CD14-positive monocyte (primary cell): ENCODE measurements around the gene NLRP7. TPM values are rescaled to one million over a fixed set of nuclear protein-coding genes. Genes with fewer than 3 reads are reported as not detected.
"Not testable (repeated sequence)": the region's sequence is repeated elsewhere in the genome, so short reads cannot be mapped to it uniquely, and the experiment has no call there.

Source experiments
- DNase-seq, 3 donors: peaks; one replicate each; pipeline ENCODE4 v3.0.0-alpha.2; 2011 to 2022
- H2AFZ ChIP-seq: 2 replicates; pipeline ENCODE4 v1.6.0; 2012; ENCODE audit warnings: mild to moderate bottlenecking, low read depth, low read length, inconsistent platforms; ENCODE audit not compliant: insufficient read depth, poor library complexity, severe bottlenecking
- H3K27ac ChIP-seq, 2 donors: 1 replicate in 1 of 2; 2 replicates in 1 of 2; pipeline ENCODE4 v1.5.1; 2012 to 2013; ENCODE audit warnings: low read length in 2 of 2, control low read depth in 1 of 2, inconsistent platforms in 1 of 2, low read depth in 1 of 2, mild to moderate bottlenecking in 1 of 2
- H3K27me3 ChIP-seq, 2 donors: one replicate each; pipeline versions ENCODE4 v1.6.0 to v1.6.1; 2011 to 2013; ENCODE audit warnings: low read length in 2 of 2; ENCODE audit not compliant: control insufficient read depth in 2 of 2, insufficient read depth in 2 of 2
- H3K36me3 ChIP-seq, 2 donors: replicated peaks in 1 of 2; 1 replicate in 1 of 2; 2 replicates in 1 of 2; pipeline versions ENCODE4 v1.5.1 to v1.6.1; 2012 to 2013; ENCODE audit warnings: low read length in 2 of 2, control low read depth in 1 of 2, inconsistent platforms in 1 of 2, mild to moderate bottlenecking in 1 of 2; ENCODE audit not compliant: insufficient read depth in 2 of 2, control insufficient read depth in 1 of 2
- H3K4me1 ChIP-seq, 2 donors: 1 replicate in 1 of 2; 2 replicates in 1 of 2; pipeline versions ENCODE4 v1.5.1 to v1.6.1; 2012 to 2013; ENCODE audit warnings: low read length in 2 of 2, control low read depth in 1 of 2, inconsistent platforms in 1 of 2, mild to moderate bottlenecking in 1 of 2, moderate library complexity in 1 of 2; ENCODE audit not compliant: insufficient read depth in 2 of 2, control insufficient read depth in 1 of 2
- H3K4me2 ChIP-seq: replicated peaks from 2 replicates; pipeline ENCODE3; 2012; ENCODE audit warnings: low read length, moderate library complexity, mild to moderate bottlenecking; ENCODE audit not compliant: poor library complexity, severe bottlenecking; ENCODE audit errors: extremely low read depth
- H3K4me3 ChIP-seq, 3 experiments: fragments of 200-600 bp in 1 of 3; sonication (generic) in 1 of 3; replicated peaks in 1 of 3; 1 replicate in 2 of 3; 2 replicates in 1 of 3; pipeline ENCODE4 v1.5.1; 2011 to 2013; ENCODE audit warnings: low read length in 3 of 3, mild to moderate bottlenecking in 3 of 3, control low read depth in 2 of 3, low read depth in 2 of 3, inconsistent platforms in 1 of 3, moderate library complexity in 1 of 3
- H3K79me2 ChIP-seq: 2 replicates; pipeline ENCODE4 v1.6.0; 2012; ENCODE audit warnings: mild to moderate bottlenecking, control low read depth, inconsistent platforms, low read length, moderate library complexity; ENCODE audit not compliant: insufficient read depth
- H3K9ac ChIP-seq: 2 replicates; pipeline ENCODE4 v1.6.0; 2017; ENCODE audit warnings: low read length, mild to moderate bottlenecking; ENCODE audit not compliant: insufficient read depth, poor library complexity, severe bottlenecking
- H3K9me3 ChIP-seq, 2 donors: replicated peaks in 1 of 2; 1 replicate in 1 of 2; 2 replicates in 1 of 2; pipeline versions ENCODE4 v1.5.1 to v1.6.1; 2012 to 2013; ENCODE audit warnings: low read length in 2 of 2, control low read depth in 1 of 2; ENCODE audit not compliant: control insufficient read depth in 1 of 2, insufficient read depth in 1 of 2
- H4K20me1 ChIP-seq: 2 replicates; pipeline ENCODE4 v1.6.0; 2012; ENCODE audit warnings: mild to moderate bottlenecking, low read length, control low read depth, moderate library complexity; ENCODE audit not compliant: insufficient read depth
- H3K27ac Mint-ChIP-seq, 7 donors: one replicate each; pipeline ENCODE4 v1.8.0; 2020; ENCODE audit warnings: mild to moderate bottlenecking in 7 of 7, mixed read lengths in 7 of 7, moderate library complexity in 6 of 7, inconsistent platforms in 2 of 7
- H3K27me3 Mint-ChIP-seq, 3 donors: one replicate each; pipeline ENCODE4 v1.8.0; 2021 to 2022; ENCODE audit warnings: low read depth in 3 of 3, mild to moderate bottlenecking in 3 of 3, mixed read lengths in 3 of 3, moderate library complexity in 3 of 3, inconsistent platforms in 1 of 3
- H3K36me3 Mint-ChIP-seq, 2 donors: one replicate each; pipeline ENCODE4 v1.8.0; 2020; ENCODE audit warnings: mixed read lengths in 2 of 2, inconsistent platforms in 1 of 2, mild to moderate bottlenecking in 1 of 2
- H3K4me1 Mint-ChIP-seq: one replicate; pipeline ENCODE4 v1.8.0; 2020; ENCODE audit warnings: mild to moderate bottlenecking, mixed read lengths
- H3K4me3 Mint-ChIP-seq, 2 donors: one replicate each; pipeline ENCODE4 v1.8.0; 2020; ENCODE audit warnings: mild to moderate bottlenecking in 2 of 2, mixed read lengths in 2 of 2, moderate library complexity in 1 of 2
- H3K9me3 Mint-ChIP-seq, 7 donors: one replicate each; pipeline ENCODE4 v1.8.0; 2020 to 2022; ENCODE audit warnings: mixed read lengths in 7 of 7, mild to moderate bottlenecking in 6 of 7, moderate library complexity in 6 of 7, inconsistent platforms in 2 of 7
- WGBS: methylation state at CpG from one replicate; pipeline ENCODE4 v1.1.5; 2013; ENCODE audit warnings: missing lambda C conversion rate; ENCODE audit not compliant: insufficient coverage; 5-methylcytosine and 5-hydroxymethylcytosine counted together
- intact Hi-C, 2 donors: fragments of 100-400 bp; cut with micrococcal nuclease; formaldehyde crosslinking; loops; one replicate each; pipeline versions ENCODE4 v1.15.0 to v1.15.1; 2023
- polyA plus RNA-seq, 3 donors: library from polyadenylated mRNA; depleted of rRNA in 1 of 3; unstranded in 2 of 3; stranded (reverse) in 1 of 3; fragments of 300-500 nt in 2 of 3; fragments of >200 nt in 1 of 3; fragmentation: Illumina TruSeq in 2 of 3; gene quantifications; 1 replicate in 2 of 3; 2 replicates in 1 of 3; pipeline ENCODE4 v1.2.3, GENCODE V29; 2012 to 2021
- TF ChIP-seq, protein P1 (sequence below): fragments of 200-600 bp; IDR thresholded peaks from one replicate; pipeline ENCODE4 v1.8.0; 2022; ENCODE audit warnings: antibody characterized with exemption, mild to moderate bottlenecking

The NLRP7 gene
- polyA plus RNA-seq, 3 donors = not detected

DNA sequence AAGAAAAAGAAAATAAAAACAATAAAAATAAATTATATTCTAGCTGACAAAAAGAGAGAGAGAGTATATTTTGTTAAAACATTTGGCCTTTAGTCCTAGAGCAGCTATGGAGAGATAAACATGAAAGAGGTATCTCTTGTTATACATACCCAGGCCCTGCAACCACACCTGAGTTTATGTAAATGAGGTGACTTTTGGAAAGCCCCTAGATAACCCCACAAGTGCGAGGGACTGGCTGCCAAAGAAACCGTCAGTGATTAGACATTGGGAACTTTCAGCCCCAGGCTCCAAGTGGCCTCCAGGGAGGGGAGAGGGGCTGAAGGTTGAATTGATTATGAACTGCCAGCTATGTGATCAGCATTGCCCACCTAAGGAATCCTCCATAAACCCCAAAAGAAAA is 2.1 kb upstream of the NLRP7 start:
- Mint-ChIP-seq H3K27ac (no peak overlapping the region), H3K36me3 (no peaks in the 10 kb centered on the region), H3K9me3 (peaks cover 0 to 7% (median 0%) of the 10 kb centered on the region in 7 donors), H3K4me1 (peaks cover 31% of the 10 kb centered on the region), H3K4me3 (no peak overlapping the region), H3K27me3 (peaks cover 2 to 18% (median 13%) of the 10 kb centered on the region in 3 donors)
- no peak overlapping the region for H3K4me3 ChIP-seq
- peaks cover 18 to 20% of the 10 kb centered on the region in 2 donors for H3K4me1 ChIP-seq
- no peak overlapping the region for H3K4me2 ChIP-seq
- H3K36me3 ChIP-seq = no peaks in the 10 kb centered on the region
- H4K20me1 ChIP-seq = no peaks in the 10 kb centered on the region
- H3K9me3 ChIP-seq = peaks cover 0 to 6% of the 10 kb centered on the region in 2 donors
- no peak overlapping the region for H3K27ac ChIP-seq
- TF ChIP-seq, protein P1, sequence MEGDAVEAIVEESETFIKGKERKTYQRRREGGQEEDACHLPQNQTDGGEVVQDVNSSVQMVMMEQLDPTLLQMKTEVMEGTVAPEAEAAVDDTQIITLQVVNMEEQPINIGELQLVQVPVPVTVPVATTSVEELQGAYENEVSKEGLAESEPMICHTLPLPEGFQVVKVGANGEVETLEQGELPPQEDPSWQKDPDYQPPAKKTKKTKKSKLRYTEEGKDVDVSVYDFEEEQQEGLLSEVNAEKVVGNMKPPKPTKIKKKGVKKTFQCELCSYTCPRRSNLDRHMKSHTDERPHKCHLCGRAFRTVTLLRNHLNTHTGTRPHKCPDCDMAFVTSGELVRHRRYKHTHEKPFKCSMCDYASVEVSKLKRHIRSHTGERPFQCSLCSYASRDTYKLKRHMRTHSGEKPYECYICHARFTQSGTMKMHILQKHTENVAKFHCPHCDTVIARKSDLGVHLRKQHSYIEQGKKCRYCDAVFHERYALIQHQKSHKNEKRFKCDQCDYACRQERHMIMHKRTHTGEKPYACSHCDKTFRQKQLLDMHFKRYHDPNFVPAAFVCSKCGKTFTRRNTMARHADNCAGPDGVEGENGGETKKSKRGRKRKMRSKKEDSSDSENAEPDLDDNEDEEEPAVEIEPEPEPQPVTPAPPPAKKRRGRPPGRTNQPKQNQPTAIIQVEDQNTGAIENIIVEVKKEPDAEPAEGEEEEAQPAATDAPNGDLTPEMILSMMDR = no peak
- DNase-seq = no peak
- no peaks in the 10 kb centered on the region for H3K79me2 ChIP-seq
- no CpG with 5 or more reads among the region's 2 CpGs for WGBS
- no peaks in the 10 kb centered on the region for H3K27me3 ChIP-seq
- intact Hi-C loops = no loop called here
- H3K9ac ChIP-seq = no peak overlapping the region
- H2AFZ ChIP-seq = no peak overlapping the region

- H3K9ac ChIP-seq, H4K20me1 ChIP-seq, H3K4me3 ChIP-seq, H3K9me3 Mint-ChIP-seq, H3K9me3 ChIP-seq, H3K4me1 ChIP-seq, H3K27ac Mint-ChIP-seq, H3K27ac ChIP-seq, H3K36me3 Mint-ChIP-seq, H3K36me3 ChIP-seq, H3K4me2 ChIP-seq, H2AFZ ChIP-seq, H3K4me1 Mint-ChIP-seq, H3K79me2 ChIP-seq, intact Hi-C loops, H3K4me3 Mint-ChIP-seq: not testable (repeated sequence)
- peaks cover 0 to 11% of the 10 kb centered on the region in 2 donors for H3K27me3 ChIP-seq
- peaks cover 22 to 35% (median 30%) of the 10 kb centered on the region in 3 donors for H3K27me3 Mint-ChIP-seq
- peak in 1 of 3 donors; percentile 25 for DNase-seq
- 74% methylated on average over 7 of the region's 11 CpGs for whole genome bisulfite sequencing
These were observed 3.5 kb downstream of the NLRP7 start for GRCh38 chr19:54943772-54944361.

GRCh38 chr19:54939538-54939937 is 7.8 kb downstream of the NLRP7 start:
- not testable (repeated sequence) for H3K27ac Mint-ChIP-seq, H3K9ac ChIP-seq, H3K27ac ChIP-seq, H2AFZ ChIP-seq, H3K4me3 ChIP-seq, H3K9me3 ChIP-seq, DNase-seq, H3K79me2 ChIP-seq, H3K9me3 Mint-ChIP-seq, H4K20me1 ChIP-seq, H3K36me3 ChIP-seq, H3K4me2 ChIP-seq, H3K4me1 ChIP-seq, H3K36me3 Mint-ChIP-seq
- 87% methylated on average over 5 of the region's 28 CpGs for WGBS
- H3K27me3 ChIP-seq = peaks cover 0 to 17% of the 10 kb centered on the region in 2 donors
- Mint-ChIP-seq H3K4me3 (peak overlapping the region in 1 of 2 donors; percentile 51), H3K27me3 (peaks cover 32 to 54% (median 43%) of the 10 kb centered on the region in 3 donors), H3K4me1 (peaks cover 10% of the 10 kb centered on the region)
- intact Hi-C loops = loop anchor here in 1 of 2 donors (10.0 kb wide), 1 partner anchor 445 kb away; no protein-coding TSS in a partner anchor
